Frontal cortex (tissue), 4 donors: ENCODE data around the gene CCDC61. TPM values are rescaled to one million over a fixed set of nuclear protein-coding genes. Genes with fewer than 3 reads are reported as not detected.

Experiments used
- DNase-seq, 2 donors: peaks; one replicate each; pipeline ENCODE4 v3.0.0; 2012; ENCODE audit warnings: low spot score in 2 of 2
- FAIRE-seq: peaks from 2 replicates; lab custom pipeline; 2012; peaks lifted over from hg19 to GRCh38; lab: Jason Lieb, UNC
- total RNA-seq: library from RNA; depleted of rRNA; stranded (reverse); fragments of >200 nt; gene quantifications from one replicate; pipeline ENCODE4 v1.2.3, GENCODE V29; 2014
- donor health status: control.
- donor health status: control.
- donor health status: control.

The CCDC61 gene
- 2.9 TPM for total RNA-seq

GRCh38 chr19:45994998-45995714 is at the start of gene CCDC61:
Gene CCDC61, plus strand, starts transcription at chr19:45995467. Its CDS starts 7,552 bp downstream, at chr19:46003019.
- DNase-seq: peak; percentile 91 to 95
- FAIRE-seq: peak; percentile 99

- no peak for FAIRE-seq
Measured at GRCh38 chr19:45947926-45948325, 47.3 kb upstream of the CCDC61 start.

GRCh38 chr19:45952341-45952685 is 43.0 kb upstream of the CCDC61 start:
- FAIRE-seq (no peak), DNase-seq (no peak)

More at GRCh38 chr19:45947926-45948325, 47.3 kb upstream of the CCDC61 start:
- no peak for DNase-seq

- DNase-seq: no peak
- FAIRE-seq: no peak
Measured at GRCh38 chr19:45952686-45953505, 42.4 kb upstream of the CCDC61 start.

- DNase-seq: no peak
- no peak for FAIRE-seq
Measured at GRCh38 chr19:45953676-45954075, 41.6 kb upstream of the CCDC61 start.

- DNase-seq (no peak), FAIRE-seq (no peak)
Measured at GRCh38 chr19:45954156-45954555, 41.1 kb upstream of the CCDC61 start.

GRCh38 chr19:45955905-45956608 is 39.2 kb upstream of the CCDC61 start:
- FAIRE-seq: no peak

GRCh38 chr19:45958320-45958719 is 36.9 kb upstream of the CCDC61 start:
- no peak for FAIRE-seq
- no peak for DNase-seq

More at GRCh38 chr19:45955905-45956608, 39.2 kb upstream of the CCDC61 start:
- DNase-seq: peak; percentile 75 to 76

GRCh38 chr19:45958769-45959516 is 36.3 kb upstream of the CCDC61 start:
- DNase-seq: no peak
- no peak for FAIRE-seq

GRCh38 chr19:45959517-45960025 is 35.7 kb upstream of the CCDC61 start:
- no peak for FAIRE-seq
- DNase-seq: no peak

- DNase-seq (no peak), FAIRE-seq (no peak)
Measured at GRCh38 chr19:45960595-45961235, 34.6 kb upstream of the CCDC61 start.

- FAIRE-seq: no peak
- DNase-seq: no peak
Measured at GRCh38 chr19:45962021-45962420, 33.2 kb upstream of the CCDC61 start.

- FAIRE-seq (no peak), DNase-seq (no peak)
Measured at GRCh38 chr19:45967246-45967645, 28.0 kb upstream of the CCDC61 start.

GRCh38 chr19:45968626-45969025 is 26.6 kb upstream of the CCDC61 start:
- no peak for DNase-seq
- FAIRE-seq: no peak

- FAIRE-seq (no peak), DNase-seq (no peak)
Measured at GRCh38 chr19:45969676-45970075, 25.6 kb upstream of the CCDC61 start.

- DNase-seq: no peak
- no peak for FAIRE-seq
Measured at GRCh38 chr19:45971260-45971902, 23.9 kb upstream of the CCDC61 start.

GRCh38 chr19:45972081-45972946 is 23.0 kb upstream of the CCDC61 start:
- no peak for FAIRE-seq
- peak in 1 of 2 donors; percentile 48 for DNase-seq
